GM21360 (cell line): ENCODE measurements around the gene SPOCD1.

Source experiments
- ATAC-seq: cut with Tn5 transposase; IDR thresholded peaks from one replicate; pipeline ENCODE4 v1.9.1; 2021; ENCODE audit warnings: mild to moderate bottlenecking, moderate library complexity; ENCODE audit not compliant: unreplicated experiment

Gene SPOCD1

DNA sequence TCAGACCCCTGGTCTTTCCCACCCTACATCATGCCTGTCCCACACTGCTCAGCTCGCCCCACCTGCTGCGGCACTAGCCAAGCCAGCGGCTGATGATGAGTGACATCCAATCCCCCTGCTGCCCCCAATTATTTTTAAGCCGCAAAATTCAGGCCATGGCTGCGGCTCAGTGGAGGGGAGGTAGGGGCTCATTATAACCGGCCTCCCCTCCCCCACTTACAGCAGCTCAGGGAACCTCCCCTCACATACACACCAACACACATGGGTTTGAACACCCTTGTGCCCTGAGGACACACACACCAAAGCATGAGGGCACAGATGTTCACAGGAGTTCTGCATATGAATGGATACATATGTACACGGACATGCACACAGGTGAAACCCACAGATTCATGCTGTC is 57.0 kb downstream of the SPOCD1 start:
- ATAC-seq, result no peak

DNA sequence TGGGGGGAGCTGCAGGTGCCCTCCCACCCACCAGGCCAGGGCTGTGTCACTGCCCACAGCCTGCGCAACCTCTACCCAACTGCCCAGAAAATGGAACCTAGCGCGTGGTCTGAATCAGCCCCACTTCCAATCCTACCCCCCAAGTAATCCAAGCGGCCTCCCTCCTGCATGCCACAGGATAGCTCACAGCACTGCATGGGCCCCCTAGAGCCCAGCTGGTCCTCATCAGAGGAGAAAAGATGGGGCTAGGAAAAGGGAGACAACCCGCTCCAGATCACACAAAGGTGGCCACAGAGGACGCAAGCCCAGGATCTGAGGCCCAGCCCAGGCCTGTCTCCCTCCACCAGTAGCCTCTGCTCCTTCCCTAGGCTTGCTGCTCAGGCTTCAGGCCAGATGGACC is 57.8 kb downstream of the SPOCD1 start:
- no peak for ATAC-seq

DNA sequence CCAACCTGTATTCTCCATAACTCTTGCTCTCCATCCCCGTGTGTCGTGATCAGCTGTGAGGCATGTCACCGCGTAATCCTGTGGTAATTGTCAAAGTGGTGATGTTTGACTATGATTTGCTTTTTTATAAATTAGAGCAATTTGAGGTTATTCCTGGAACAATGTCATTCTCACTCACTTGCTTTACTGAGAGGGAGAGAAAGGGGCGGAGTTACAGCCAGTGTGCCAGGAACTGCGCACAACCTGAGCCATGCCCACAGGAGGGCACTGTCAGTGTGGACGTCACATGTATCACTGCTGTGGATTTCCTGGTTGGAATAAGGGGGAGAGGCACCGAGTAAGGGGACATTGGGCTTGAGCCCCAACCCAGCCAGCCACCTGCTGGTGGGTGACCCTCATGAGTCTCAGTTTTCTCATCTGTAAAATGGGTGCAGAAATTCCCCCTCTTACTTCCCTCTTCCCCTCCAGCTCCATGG is 58.6 kb downstream of the SPOCD1 start:
- no peak for ATAC-seq

DNA sequence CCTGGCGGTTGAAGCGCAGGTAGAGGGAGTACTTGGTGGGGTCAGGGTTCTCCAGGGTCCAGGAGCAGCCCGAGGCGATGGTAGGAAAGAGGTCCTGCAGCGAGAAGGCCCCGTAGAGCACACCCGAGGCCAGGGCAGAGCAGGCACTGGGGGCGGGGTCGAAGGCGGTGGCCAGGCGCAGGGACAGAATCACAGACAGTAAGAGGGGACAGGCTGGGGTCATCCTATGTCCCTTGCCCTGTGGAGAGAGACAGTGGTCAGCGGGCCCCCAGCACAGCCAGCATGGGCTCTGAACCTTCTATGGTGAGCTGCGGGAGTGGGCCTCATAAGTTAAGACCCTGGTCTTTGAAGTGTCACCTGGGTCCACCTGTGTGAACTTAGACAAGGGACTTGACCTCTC is 59.2 kb downstream of the SPOCD1 start:
- no peak for ATAC-seq

DNA sequence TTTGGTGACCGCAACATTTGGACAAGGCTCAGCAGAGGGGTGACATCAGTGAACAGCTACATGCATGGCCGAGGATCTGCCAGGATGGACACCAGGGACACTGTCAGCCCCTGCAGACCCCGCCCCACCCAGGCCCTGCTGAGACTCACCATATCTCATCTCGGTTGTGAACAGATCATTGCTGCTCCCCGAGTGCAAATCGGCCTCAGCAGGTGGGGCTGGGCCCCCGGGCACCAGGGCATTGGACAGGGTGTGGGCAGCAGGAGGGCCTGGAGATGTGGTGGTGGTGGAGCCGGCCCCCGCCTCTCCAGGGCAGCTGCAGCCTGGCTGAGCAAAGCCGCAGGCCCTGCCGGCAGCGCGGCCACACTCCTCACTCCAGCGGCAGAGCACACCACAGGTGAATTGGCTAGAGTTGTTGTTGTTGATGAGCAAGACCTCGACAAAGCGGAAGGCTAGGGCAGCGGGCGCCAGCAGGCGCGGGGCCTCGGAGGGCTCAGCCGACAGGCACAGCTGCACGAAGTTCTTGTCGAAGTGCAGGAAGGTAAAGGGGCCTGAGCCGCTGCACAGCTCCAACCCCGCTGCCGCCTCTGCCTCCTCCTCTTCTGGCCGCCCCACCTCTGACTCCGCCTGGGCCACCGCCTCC is 59.9 kb downstream of the SPOCD1 start:
- ATAC-seq, result no peak

DNA sequence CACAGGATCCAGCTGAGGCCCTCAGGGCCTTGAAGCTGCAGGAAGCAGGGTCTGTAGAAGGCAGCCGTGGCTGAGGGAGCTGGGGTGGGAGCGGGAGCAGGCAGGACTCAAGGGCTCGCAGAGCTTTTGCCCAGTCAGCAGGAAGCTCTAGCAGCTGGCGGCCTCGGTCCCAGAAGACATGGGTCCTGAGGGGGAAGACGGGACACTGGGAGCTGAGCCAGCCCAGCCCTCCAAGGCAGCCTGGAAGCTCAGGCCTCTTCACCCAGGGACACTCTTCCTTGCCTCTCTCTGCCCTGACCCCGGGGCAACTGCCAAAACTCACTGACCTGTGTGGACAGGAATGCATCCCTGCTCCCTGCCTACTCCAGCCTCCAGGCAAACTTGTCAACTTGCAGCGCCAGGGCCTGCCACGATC is 60.6 kb downstream of the SPOCD1 start:
- no peak for ATAC-seq

DNA sequence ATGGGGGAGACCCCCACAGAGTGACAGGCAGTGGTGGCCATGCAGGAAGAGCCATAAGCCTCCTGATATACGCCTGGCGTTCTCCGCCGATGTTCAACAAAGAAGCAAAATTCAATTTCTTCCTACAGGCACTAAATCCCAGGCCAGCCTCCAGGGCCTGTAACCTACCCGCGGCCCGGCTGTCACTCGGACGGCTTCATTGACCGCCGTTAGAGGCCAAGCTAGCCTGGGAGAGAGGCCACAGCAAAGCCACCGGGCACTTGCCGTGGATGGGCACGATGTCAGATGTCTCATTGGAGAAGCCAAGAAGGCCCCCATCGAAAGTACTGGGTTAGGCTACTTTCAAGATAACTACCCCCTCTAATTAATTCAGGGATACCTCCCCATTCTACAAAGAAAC is 61.4 kb downstream of the SPOCD1 start:
- no peak for ATAC-seq

DNA sequence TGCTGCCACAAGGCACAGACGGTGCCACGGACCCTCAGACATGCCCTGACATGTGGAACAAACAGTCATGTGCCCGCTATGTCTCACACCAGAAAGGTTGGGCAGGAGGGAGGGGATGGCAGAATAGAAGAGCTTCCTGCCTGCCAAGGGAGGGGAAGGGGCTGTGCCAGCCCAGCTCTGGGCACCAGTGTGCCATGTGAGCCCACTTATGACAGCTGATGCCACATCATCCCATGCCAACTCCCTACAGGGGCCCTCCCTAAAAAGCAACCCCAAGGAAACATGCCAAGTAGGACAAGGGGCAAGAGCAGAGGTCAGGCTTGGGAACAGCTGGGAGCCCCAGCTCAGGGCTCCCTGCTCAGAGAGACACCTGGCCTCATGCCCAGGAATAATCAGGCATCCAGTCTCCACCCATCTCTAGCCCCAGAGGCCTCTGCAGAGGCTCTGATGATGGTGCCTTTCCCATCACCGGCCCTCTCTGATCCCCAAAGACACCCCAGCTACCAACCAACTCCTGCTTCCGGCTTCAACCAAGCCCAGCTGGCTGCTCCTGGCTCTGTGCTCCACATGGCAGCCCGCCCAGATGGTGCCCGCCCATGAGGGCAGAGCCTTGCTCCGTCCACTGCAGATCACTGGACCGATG is 62.0 kb downstream of the SPOCD1 start:
- no peak for ATAC-seq

DNA sequence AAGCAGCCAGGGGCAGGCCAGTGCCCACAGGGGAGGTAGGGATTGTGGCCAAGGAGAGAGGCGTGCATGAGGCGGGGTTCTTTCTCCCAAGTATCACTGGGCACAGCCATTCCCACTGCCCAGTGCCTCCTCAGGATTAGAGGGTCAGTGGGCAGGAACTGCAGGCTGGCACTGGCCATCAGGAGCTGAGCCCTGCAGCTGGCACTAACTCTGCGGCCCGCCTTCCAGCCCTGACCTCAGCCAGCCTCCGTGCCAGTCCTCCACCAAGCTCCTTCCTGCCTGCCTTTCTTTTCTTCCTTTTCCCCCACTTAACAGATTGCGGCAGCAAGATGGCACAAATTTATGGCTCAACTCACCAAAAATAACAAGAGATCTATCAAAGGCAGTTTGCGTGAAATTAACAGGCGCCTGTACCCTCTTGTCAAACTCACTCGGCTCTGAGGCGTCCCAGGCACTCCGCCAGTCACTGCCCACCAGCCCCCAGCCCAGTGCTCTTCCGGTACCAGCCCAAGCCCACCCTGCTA is 62.8 kb downstream of the SPOCD1 start:
- ATAC-seq, result no peak

DNA sequence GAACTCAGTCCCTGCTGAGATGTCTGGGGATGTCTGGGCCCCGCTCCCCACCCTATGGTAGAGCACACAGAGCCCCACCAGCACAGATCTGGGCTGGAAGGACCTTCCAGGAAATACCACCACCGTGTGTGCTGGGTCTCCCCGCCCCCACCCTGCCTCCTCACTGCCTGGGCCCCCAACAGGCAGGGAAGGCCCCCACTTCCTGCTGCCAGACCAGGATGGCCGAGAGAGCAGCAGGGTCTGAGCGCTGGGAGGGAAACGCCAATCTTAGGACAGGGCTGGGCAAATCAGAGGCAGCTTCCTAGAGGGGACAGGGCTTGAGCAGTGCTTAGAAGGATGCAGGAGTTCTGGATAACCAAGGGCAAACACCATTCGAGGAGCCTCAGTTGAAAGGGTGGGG is 63.6 kb downstream of the SPOCD1 start:
- ATAC-seq, result no peak

DNA sequence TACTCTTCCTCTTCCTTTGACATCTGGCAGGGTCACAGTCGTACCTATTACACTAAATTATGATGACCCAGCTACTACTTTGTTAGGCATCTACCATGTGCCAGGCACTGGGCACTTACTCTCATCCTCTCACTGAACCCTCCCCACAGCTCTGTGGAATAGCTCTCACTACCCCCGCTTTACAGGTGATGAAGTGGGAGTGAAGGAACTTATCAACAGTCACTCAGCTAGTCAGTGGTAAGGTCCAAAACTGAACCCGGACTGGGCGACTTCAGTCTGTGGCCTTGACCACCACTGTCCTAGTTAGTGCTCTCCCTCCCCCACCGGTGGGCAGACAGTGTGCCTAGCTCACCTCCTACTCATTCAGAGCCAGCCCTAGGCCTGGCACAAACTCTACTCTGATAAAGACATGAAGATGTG is 64.0 kb downstream of the SPOCD1 start:
- ATAC-seq, result no peak

DNA sequence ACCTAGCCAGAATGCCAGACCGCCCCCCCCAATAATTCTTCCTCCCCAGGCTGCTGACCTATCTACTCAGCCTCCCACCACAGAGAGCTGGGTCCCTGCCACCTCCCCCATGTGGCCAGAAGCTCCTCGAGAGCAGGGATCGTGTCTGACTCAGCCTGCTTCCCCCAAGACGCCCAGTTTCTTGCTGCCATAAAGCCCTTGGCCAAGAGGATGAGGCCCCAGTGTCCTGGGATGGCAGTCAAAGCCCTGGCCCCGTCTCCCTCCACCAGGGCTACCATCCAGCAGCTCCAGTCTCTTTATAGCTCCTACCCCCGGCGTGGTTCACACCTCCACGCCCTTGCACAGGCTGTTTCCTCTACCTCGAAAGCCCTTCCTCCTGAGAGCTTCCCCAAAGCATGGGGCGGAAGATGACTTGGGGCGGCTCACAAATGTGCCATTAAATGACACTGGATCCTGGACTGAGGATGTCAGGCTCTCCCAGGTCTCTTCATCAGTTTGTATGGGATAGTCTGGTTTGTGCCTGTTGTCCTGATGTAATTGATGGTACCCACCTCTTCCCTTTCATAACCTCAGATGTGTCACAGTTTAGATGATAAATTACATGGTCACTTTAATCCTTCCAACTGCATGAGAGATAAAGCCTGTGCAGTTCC is 64.8 kb downstream of the SPOCD1 start:
- no peak for ATAC-seq

DNA sequence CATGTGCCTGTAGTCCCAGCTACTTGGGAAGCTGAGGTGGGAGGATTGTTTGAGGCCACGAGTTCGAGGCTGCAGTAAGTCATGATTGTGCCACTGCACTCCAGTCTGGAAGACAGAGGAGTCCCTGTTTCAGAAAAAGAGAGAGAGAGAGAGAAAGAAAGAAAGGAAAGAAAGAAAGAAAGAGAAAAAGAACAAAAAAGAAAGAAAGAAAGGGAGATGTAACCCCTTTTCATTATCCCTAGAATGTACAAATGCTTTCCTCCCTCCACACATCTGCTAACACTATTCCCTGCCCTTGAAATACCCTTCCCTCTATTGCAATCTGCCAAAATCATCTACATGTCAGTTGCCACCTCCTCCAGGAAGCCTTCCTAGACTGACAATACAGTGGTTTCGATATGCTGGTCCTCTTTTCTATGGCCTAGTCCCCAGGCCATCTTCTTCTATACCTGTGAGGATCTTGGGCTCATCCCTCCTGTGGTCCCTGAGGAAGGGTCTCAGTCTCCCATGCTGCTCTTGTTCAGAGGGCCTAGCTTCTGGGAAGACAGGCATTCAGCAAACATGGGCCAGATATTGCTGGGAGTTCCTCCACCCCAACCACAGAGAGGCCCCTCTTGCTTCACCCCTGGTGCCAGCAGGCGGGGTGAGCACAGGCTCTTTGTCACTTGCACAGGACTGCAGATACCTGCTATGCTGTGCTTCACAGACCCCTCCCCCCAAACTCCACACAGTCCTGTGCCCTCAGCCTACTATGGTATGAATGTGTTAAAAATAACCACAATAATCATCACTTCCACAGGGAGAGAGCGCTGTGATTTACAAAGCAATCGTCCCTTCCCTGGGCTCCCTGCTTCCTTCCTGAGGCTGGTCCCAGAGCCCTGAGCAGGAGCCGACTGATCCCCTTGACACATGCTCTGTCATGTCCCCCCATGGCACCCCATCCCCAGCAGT is 65.8 kb downstream of the SPOCD1 start:
- no peak for ATAC-seq

DNA sequence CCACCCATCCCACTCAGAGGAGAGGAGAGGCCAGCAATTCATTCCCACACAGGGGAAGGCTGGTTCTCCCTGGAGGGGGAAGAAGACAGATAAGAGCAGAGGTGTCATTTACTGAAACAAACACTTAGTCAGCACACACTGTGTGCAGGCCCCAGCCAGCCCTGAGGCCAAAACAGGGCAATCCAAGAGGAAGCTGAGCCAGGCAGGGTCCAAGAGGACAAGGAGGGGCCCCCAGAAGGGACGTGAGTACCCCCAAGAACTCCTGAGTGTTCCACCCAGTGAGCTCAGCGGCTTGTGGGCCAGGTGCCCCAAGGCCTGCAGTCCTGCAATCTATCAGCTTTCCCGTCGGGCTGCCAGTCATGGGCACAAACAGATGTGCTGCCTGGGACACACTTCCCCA is 67.5 kb downstream of the SPOCD1 start:
- no peak for ATAC-seq

DNA sequence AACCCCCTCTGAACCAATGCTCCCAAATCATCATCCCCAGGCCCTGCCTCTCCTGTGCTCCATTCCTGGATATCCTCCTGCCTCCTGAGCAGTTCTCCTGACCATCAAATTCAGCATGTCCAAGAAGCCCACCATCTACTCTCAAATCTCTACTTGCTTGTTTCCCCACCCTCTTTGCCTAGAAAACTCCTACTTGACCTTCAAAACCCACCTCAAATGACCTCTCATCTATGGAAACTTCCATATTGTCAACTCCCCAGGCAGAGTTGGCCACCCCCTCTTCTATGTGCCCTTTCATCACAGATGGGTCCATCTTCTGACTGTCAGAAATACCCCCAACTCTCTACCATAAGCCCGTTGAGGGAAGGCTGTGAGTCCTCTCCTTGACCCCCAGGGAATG is 68.5 kb downstream of the SPOCD1 start:
- ATAC-seq, result no peak

DNA sequence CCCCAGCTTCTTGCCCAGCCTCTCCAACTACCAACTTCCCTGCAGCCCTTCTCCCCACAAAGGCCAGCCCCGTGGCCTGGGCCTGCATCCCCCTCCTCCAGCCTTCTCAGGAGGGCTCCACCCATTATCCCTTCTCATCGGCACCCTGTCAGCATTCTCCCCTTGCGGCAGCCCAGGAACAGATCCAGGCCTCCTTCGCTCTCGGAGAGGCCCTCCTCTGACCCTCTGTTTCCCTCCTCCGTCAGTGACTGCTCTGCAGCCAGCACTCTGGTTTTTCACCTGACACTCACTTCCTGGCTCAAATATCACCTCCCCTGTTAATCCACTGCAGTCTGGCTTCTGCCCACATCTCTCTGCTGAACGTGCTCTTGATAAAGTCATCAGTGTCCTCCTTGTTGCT is 69.1 kb downstream of the SPOCD1 start:
- ATAC-seq, result no peak

DNA sequence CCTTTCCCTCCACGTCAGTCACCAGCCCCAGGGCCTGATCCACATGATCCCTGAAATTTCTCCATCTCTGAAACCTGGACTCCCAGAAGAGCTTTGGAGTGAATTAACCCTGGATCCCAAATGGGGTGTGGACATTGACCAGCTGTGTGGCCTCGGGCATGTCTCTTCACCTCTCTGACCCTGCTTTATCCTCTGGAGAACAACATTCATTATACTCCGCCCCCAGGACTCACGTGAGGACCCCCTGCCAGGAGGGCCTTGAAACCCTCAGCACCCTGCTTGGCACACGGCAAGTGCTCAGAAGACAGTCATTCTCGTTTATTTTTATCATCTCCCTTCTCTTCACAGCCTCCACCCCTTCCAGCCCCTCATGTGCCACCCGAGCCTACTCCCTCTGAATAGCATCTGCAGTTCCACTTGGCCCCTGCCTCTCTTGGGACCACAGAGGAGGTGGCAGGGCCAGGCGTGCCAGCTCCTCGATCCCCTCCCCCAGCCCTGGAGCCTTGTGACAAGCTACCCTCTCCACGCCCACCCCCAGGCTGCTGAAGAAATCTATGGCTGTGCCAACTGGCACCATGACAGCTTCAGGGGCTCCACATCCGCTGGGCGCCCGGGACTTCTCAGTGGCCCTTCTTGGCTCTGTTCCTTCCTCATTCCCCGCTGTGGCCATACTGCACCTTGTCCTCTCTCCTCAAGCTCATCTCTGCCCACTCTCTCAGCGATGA is 69.7 kb downstream of the SPOCD1 start:
- no peak for ATAC-seq

DNA sequence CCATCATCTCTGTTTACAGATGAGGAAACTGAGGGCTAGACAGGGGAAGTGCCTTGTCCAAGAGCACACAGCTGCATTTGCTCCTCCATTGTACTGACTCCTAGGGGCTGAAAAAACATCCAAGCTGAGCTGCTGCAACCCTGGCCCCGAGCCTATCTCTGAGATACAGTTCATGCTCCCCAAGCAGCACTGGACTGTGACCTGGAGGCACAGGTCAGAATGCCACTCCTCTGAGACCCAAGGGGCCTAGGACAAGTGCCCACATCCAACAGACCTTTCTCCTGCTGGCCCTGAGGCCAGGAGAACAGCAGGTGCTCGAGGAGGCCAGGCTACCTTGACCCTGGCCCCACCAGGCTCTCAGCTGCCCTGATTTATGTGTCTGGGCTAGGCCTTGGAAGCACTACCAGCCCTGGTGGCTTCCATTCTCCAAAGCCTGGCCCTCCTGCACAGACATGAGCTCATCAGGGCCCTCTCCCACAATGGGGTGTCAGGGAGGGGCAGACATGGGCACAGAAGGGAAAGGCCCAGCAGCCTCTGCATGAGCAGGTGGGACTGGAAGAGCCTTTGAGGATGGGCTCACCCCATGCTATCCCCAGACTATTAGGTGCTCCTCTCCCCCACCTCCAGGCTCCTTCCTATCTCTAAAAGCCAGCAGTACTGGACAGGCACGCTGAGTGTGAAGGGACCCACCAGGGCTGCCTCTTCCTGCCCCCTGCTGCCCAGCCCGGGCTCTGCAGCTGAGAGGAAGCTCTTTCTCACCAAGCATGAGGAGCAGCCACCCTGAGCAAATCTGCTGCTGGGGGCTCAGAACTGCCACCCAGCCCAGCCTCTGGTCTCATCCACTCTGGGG is 70.5 kb downstream of the SPOCD1 start:
- ATAC-seq, result no peak

DNA sequence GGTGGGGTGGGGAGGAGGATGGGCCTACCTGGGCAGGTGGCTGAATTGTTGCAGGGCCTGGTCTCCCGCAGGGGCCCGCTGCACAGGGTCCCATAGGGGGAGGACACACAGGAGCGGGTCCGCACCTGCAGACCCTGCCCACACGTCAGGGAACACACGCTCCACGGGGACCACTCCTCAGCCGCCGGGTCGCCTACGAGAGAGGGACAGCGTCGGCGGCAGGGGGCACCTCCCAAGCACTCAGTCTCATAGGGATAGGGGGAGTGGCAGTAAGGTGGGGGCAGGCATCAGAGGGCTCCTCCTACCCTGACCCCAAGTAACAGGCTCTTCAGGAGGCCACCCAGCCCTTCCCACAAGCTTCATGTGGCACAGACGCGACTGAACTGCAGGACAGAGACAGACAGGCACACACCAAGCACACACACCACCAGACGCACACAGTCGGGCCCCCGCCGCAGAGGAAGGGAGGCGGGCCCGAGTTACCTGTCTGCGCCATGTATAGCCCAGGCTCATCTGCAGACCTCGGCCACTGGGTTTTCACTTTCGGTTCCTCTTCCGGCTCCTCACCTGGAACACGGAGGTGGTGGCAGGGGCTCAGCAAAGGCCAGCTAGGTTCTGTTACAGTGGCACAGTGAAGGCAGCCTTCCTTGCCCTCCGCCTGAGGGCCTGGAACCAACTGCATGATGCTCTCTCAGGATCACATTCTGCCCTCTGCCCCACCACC is 71.5 kb downstream of the SPOCD1 start:
- ATAC-seq, result no peak
